Stimulated activated CD4-positive, alpha-beta T cell treated with anti-CD3 and anti-CD28 coated beads, Interleukin-4, amount 100 ng/mL, for 48 hours (primary cell): ENCODE data around the gene NPAP1.
"Not testable (repeated sequence)": the region's sequence is repeated elsewhere in the genome, so short reads cannot be mapped to it uniquely, and the experiment has no call there.

Source experiments
- DNase-seq, 2 donors: peaks; one replicate each; pipeline ENCODE4 v3.0.0-alpha.2; 2020; ENCODE audit warnings: low read depth in 2 of 2

NPAP1 gene

GRCh38 chr15:24675332-24676144, at the start of gene NPAP1:
TSS of gene NPAP1 (plus strand) at chr15:24675775. CDS start at chr15:24675868, 93 bp downstream.
- no peak for DNase-seq

- no peak for DNase-seq
Measured at GRCh38 chr15:24627443-24627842, 48.1 kb upstream of the NPAP1 start.

- no peak for DNase-seq
Measured at GRCh38 chr15:24633082-24633481, 42.5 kb upstream of the NPAP1 start.

- DNase-seq = not testable (repeated sequence)
Measured at GRCh38 chr15:24639412-24639811, 36.2 kb upstream of the NPAP1 start.

- no peak for DNase-seq
Measured at GRCh38 chr15:24645627-24646026, 29.9 kb upstream of the NPAP1 start.

- DNase-seq = no peak
Measured at GRCh38 chr15:24659622-24660021, 16.0 kb upstream of the NPAP1 start.

- DNase-seq = no peak
Measured at GRCh38 chr15:24662991-24663390, 12.6 kb upstream of the NPAP1 start.

- DNase-seq = no peak
Measured at GRCh38 chr15:24676431-24676830, 856 bp downstream of the NPAP1 start.

- no peak for DNase-seq
Measured at GRCh38 chr15:24678485-24678884, 2.9 kb downstream of the NPAP1 start.

- DNase-seq = no peak
Measured at GRCh38 chr15:24682002-24682401, 6.4 kb downstream of the NPAP1 start.

- not testable (repeated sequence) for DNase-seq
Measured at GRCh38 chr15:24682905-24683304, 7.3 kb downstream of the NPAP1 start.

GRCh38 chr15:24683736-24684135, 8.2 kb downstream of the NPAP1 start:
- DNase-seq = no peak

- DNase-seq = no peak
Measured at GRCh38 chr15:24684313-24684712, 8.7 kb downstream of the NPAP1 start.

- DNase-seq = no peak
Measured at GRCh38 chr15:24696201-24696600, 20.6 kb downstream of the NPAP1 start.

GRCh38 chr15:24696842-24697241, 21.3 kb downstream of the NPAP1 start:
- DNase-seq = no peak

GRCh38 chr15:24718289-24719082, 42.9 kb downstream of the NPAP1 start:
- no peak for DNase-seq

- no peak for DNase-seq
Measured at GRCh38 chr15:24729760-24730159, 54.2 kb downstream of the NPAP1 start.
